Mesenteric fat pad (tissue), 1 donor: ENCODE data around the gene SPRED3. TPM values are rescaled to one million over a fixed set of nuclear protein-coding genes. Genes with fewer than 3 reads are reported as not detected.

ENCODE experiments used
- DNase-seq: peaks from one replicate; pipeline ENCODE4 v3.0.0-alpha.2; 2020; ENCODE audit warnings: low spot score
- total RNA-seq: library from RNA; stranded (reverse); fragmentation: NEBNext Ultra II Directional; extraction: Animal tissue kit (Norgen Biotek cat#: 25700); gene quantifications from one replicate; pipeline ENCODE4 v1.2.1, GENCODE V29; 2021
- donor health status: DM: yes; HTN: yes; CAD: no.

SPRED3 gene
- total RNA-seq, 1 donor from 2014 or later, result 2.2 TPM

- DNase-seq, result no peak
These were observed 18.2 kb upstream of the SPRED3 start for GRCh38 chr19:38370299-38370698.

GRCh38 chr19:38371081-38371480 is 17.4 kb upstream of the SPRED3 start:
- DNase-seq, result no peak

GRCh38 chr19:38373907-38374331 is 14.6 kb upstream of the SPRED3 start:
- DNase-seq, result no peak

- DNase-seq, result peak; percentile 100
These were observed 14.0 kb upstream of the SPRED3 start, which contains the start of gene PSMD8 for GRCh38 chr19:38374332-38375097. TSS of gene PSMD8 (plus strand) at chr19:38374571. CDS start at chr19:38374602, 31 bp downstream.

GRCh38 chr19:38375098-38375493 is 13.4 kb upstream of the SPRED3 start:
- DNase-seq, result no peak

GRCh38 chr19:38375748-38376147 is 12.7 kb upstream of the SPRED3 start:
- no peak for DNase-seq

GRCh38 chr19:38376576-38376975 is 11.9 kb upstream of the SPRED3 start:
- no peak for DNase-seq

GRCh38 chr19:38377052-38377451 is 11.4 kb upstream of the SPRED3 start:
- no peak for DNase-seq

- no peak for DNase-seq
These were observed 9.6 kb upstream of the SPRED3 start for GRCh38 chr19:38378866-38379265.

- no peak for DNase-seq
These were observed 7.4 kb upstream of the SPRED3 start for GRCh38 chr19:38381138-38381537.

- DNase-seq, result no peak
These were observed 5.3 kb upstream of the SPRED3 start for GRCh38 chr19:38383184-38383583.

GRCh38 chr19:38383743-38384142 is 4.8 kb upstream of the SPRED3 start:
- DNase-seq, result no peak

GRCh38 chr19:38384209-38385027 is 4.1 kb upstream of the SPRED3 start:
- DNase-seq, result no peak

- DNase-seq, result no peak
These were observed 3.3 kb upstream of the SPRED3 start for GRCh38 chr19:38385057-38385803.

- DNase-seq, result no peak
These were observed 2.7 kb upstream of the SPRED3 start for GRCh38 chr19:38385804-38386257.

- no peak for DNase-seq
These were observed 2.1 kb upstream of the SPRED3 start for GRCh38 chr19:38386300-38386970.

GRCh38 chr19:38386971-38387549 is 1.4 kb upstream of the SPRED3 start:
- DNase-seq, result no peak

GRCh38 chr19:38387550-38388348 is 748 bp upstream of the SPRED3 start, which contains the start of gene GGN:
TSS of gene GGN (minus strand) at chr19:38388034. CDS start at chr19:38387261, 773 bp downstream.
- no peak for DNase-seq

- DNase-seq, result no peak
These were observed 816 bp downstream of the SPRED3 start for GRCh38 chr19:38389101-38389925.
